SK-N-MC (cell line): ENCODE results near the gene CTNNA2.

ENCODE experiments used
- DNase-seq: peaks from one replicate; pipeline ENCODE4 v3.0.0-alpha.2; 2011; ENCODE audit warnings: low read depth, low spot score
- H3K27ac ChIP-seq: fragments of 200-600 bp; sonication (generic); 2 replicates; pipeline ENCODE4 v1.5.1; 2016; ENCODE audit warnings: mixed run types
- H3K36me3 ChIP-seq: fragments of 200-600 bp; sonication (generic); 2 replicates; pipeline ENCODE4 v1.6.1; 2017; ENCODE audit warnings: antibody characterized with exemption, low read length, mixed read lengths; ENCODE audit not compliant: insufficient read depth
- H3K4me3 ChIP-seq: fragments of 200-600 bp; sonication (generic); 2 replicates; pipeline ENCODE4 v1.5.1; 2016
- H3K9ac ChIP-seq: fragments of 200-600 bp; sonication (generic); 2 replicates; pipeline ENCODE4 v1.8.0; 2017; ENCODE audit warnings: mixed run types, mixed read lengths; ENCODE audit not compliant: insufficient read length
- H3K9me3 ChIP-seq: fragments of 200-600 bp; sonication (generic); 2 replicates; pipeline ENCODE4 v1.6.1; 2017; ENCODE audit warnings: low read depth, mild to moderate bottlenecking, antibody characterized with exemption, low read length, moderate library complexity, mixed read lengths
- EZH2 ChIP-seq: fragments of 200-600 bp; sonication (generic); IDR thresholded peaks from one replicate; pipeline ENCODE4 v1.6.1; 2017; ENCODE audit warnings: antibody characterized with exemption
- FOXP2 ChIP-seq: optimal IDR thresholded peaks from 2 replicates; pipeline ENCODE3; 2011; ENCODE audit warnings: mild to moderate bottlenecking, moderate library complexity; ENCODE audit not compliant: insufficient read depth; ENCODE audit errors: extremely low read length, control extremely low read depth
- POLR2AphosphoS5 ChIP-seq: IDR thresholded peaks from 2 replicates; pipeline ENCODE4 v1.6.1; 2012; ENCODE audit warnings: mild to moderate bottlenecking, low read depth, low read length, borderline replicate concordance

Gene CTNNA2

GRCh38 chr2:79849241-79849640 lies 336.4 kb downstream of the CTNNA2 start:
- no peak overlapping the region for H3K9ac ChIP-seq
- no peak overlapping the region for H3K27ac ChIP-seq
- no peaks in the 10 kb centered on the region for H3K9me3 ChIP-seq
- no peaks in the 10 kb centered on the region for H3K36me3 ChIP-seq
- no peak overlapping the region for H3K4me3 ChIP-seq
- TF ChIP-seq EZH2, result no peak
- TF ChIP-seq FOXP2, result no peak
- TF ChIP-seq POLR2AphosphoS5, result no peak
- DNase-seq, result no peak

GRCh38 chr2:79849949-79850348 lies 337.1 kb downstream of the CTNNA2 start:
- Histone ChIP-seq H3K36me3 (no peaks in the 10 kb centered on the region), H3K9me3 (no peaks in the 10 kb centered on the region), H3K27ac (no peak overlapping the region), H3K4me3 (no peak overlapping the region), H3K9ac (no peak overlapping the region)
- TF ChIP-seq EZH2 (no peak), FOXP2 (no peak), POLR2AphosphoS5 (no peak)
- no peak for DNase-seq

GRCh38 chr2:79850912-79851311 lies 338.1 kb downstream of the CTNNA2 start:
- Histone ChIP-seq H3K9me3 (no peaks in the 10 kb centered on the region), H3K27ac (no peak overlapping the region), H3K4me3 (no peak overlapping the region), H3K36me3 (no peaks in the 10 kb centered on the region), H3K9ac (no peak overlapping the region)
- TF ChIP-seq EZH2 (no peak), POLR2AphosphoS5 (no peak), FOXP2 (no peak)
- no peak for DNase-seq

GRCh38 chr2:79855264-79856006 lies 342.6 kb downstream of the CTNNA2 start:
- TF ChIP-seq FOXP2, result no peak
- TF ChIP-seq EZH2, result no peak
- no peak for TF ChIP-seq POLR2AphosphoS5
- Histone ChIP-seq H3K9me3 (no peaks in the 10 kb centered on the region), H3K9ac (no peak overlapping the region), H3K4me3 (no peak overlapping the region), H3K36me3 (no peaks in the 10 kb centered on the region), H3K27ac (no peak overlapping the region)
- DNase-seq, result no peak

- no peak for DNase-seq
- TF ChIP-seq POLR2AphosphoS5 (no peak), EZH2 (no peak), FOXP2 (no peak)
Observed at GRCh38 chr2:79857888-79858287, 345.0 kb downstream of the CTNNA2 start.

GRCh38 chr2:79860228-79861058 lies 347.6 kb downstream of the CTNNA2 start:
- Histone ChIP-seq H3K4me3 (no peak overlapping the region), H3K9me3 (no peaks in the 10 kb centered on the region), H3K9ac (no peak overlapping the region), H3K27ac (no peak overlapping the region), H3K36me3 (no peaks in the 10 kb centered on the region)
- TF ChIP-seq POLR2AphosphoS5, result no peak
- TF ChIP-seq EZH2, result no peak
- DNase-seq, result peak; percentile 22

More at GRCh38 chr2:79857888-79858287, 345.0 kb downstream of the CTNNA2 start:
- Histone ChIP-seq H3K4me3 (no peak overlapping the region), H3K9me3 (no peaks in the 10 kb centered on the region), H3K36me3 (no peaks in the 10 kb centered on the region), H3K9ac (no peak overlapping the region), H3K27ac (no peak overlapping the region)

- TF ChIP-seq FOXP2, result no peak
- no peak for TF ChIP-seq EZH2
- TF ChIP-seq POLR2AphosphoS5, result no peak
- H3K4me3 ChIP-seq, result no peak overlapping the region
- no peak for DNase-seq
- H3K36me3 ChIP-seq, result no peaks in the 10 kb centered on the region
- H3K9ac ChIP-seq, result no peak overlapping the region
- no peak overlapping the region for H3K27ac ChIP-seq
- no peaks in the 10 kb centered on the region for H3K9me3 ChIP-seq
Observed at GRCh38 chr2:79861059-79861374, 348.2 kb downstream of the CTNNA2 start.

- Histone ChIP-seq H3K4me3 (no peak overlapping the region), H3K9ac (no peak overlapping the region), H3K27ac (no peak overlapping the region), H3K36me3 (no peaks in the 10 kb centered on the region), H3K9me3 (no peaks in the 10 kb centered on the region)
- TF ChIP-seq EZH2 (no peak), POLR2AphosphoS5 (no peak), FOXP2 (no peak)
- no peak for DNase-seq
Observed at GRCh38 chr2:79862756-79863155, 349.9 kb downstream of the CTNNA2 start.

- Histone ChIP-seq H3K36me3 (no peaks in the 10 kb centered on the region), H3K4me3 (no peak overlapping the region), H3K9ac (no peak overlapping the region), H3K27ac (no peak overlapping the region), H3K9me3 (no peaks in the 10 kb centered on the region)
- TF ChIP-seq EZH2, result no peak
- no peak for TF ChIP-seq FOXP2
- no peak for TF ChIP-seq POLR2AphosphoS5
- no peak for DNase-seq
Observed at GRCh38 chr2:79872656-79873055, 359.8 kb downstream of the CTNNA2 start.
